Measurements from ENCODE around the gene TIMP3.

TIMP3 gene

DNA sequence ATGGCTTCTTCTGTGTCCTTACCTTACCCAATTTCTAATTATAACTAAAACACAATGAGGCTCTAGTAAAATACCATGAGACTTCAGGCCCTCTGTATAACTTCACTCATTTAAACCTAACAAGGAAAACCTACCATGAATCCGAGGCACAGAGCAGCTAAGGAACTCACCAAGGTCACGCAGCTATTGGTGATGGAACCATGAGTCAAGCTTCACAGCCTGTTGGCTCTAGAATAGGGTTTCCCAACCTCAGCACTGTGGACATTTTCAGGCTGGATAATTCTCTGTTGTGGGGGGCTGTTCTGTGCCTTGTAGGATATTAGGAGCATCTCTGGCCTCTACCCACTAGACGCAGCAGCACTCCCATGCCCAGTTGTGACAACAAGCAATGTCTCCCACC, 75.7 kb downstream of the TIMP3 start:
- Histone ChIP-seq H3F3A (ENCODE audit: insufficient read depth, low read length) (no peaks in the 10 kb centered on the region), H3K27ac (ENCODE audit: low read length) (no peak overlapping the region), H3K4me1 (ENCODE audit: low read length) (no peaks in the 10 kb centered on the region), H4K20me1 (ENCODE audit: insufficient read depth, low read length) (no peaks in the 10 kb centered on the region), H3K9ac (ENCODE audit: low read length) (no peak overlapping the region), H3K4me3 (ENCODE audit: low read length) (no peak overlapping the region), H2AFZ (ENCODE audit: low read length) (no peak overlapping the region), H3K9me3 (replicated peaks; ENCODE audit: insufficient read depth, low read length) (no peaks in the 10 kb centered on the region), H3K4me2 (ENCODE audit: low read depth, low read length) (no peak overlapping the region), H3K36me3 (replicated peaks; ENCODE audit: insufficient read depth, low read length) (no peaks in the 10 kb centered on the region), H3K27me3 (replicated peaks; ENCODE audit: insufficient read depth, low read length) (no peaks in the 10 kb centered on the region), H3K79me2 (ENCODE audit: low read length) (no peaks in the 10 kb centered on the region), H3K9me2 (replicated peaks; ENCODE audit: insufficient read depth, low read length) (no peaks in the 10 kb centered on the region)
- TF ChIP-seq EZH2phosphoT487 (IDR thresholded peaks at IDR 0.05; ENCODE audit: low read length) (no peak), EZH2 (optimal IDR thresholded peaks at IDR 0.05; ENCODE audit: low read depth, low read length) (no peak)
- TF ChIP-seq, protein P1, sequence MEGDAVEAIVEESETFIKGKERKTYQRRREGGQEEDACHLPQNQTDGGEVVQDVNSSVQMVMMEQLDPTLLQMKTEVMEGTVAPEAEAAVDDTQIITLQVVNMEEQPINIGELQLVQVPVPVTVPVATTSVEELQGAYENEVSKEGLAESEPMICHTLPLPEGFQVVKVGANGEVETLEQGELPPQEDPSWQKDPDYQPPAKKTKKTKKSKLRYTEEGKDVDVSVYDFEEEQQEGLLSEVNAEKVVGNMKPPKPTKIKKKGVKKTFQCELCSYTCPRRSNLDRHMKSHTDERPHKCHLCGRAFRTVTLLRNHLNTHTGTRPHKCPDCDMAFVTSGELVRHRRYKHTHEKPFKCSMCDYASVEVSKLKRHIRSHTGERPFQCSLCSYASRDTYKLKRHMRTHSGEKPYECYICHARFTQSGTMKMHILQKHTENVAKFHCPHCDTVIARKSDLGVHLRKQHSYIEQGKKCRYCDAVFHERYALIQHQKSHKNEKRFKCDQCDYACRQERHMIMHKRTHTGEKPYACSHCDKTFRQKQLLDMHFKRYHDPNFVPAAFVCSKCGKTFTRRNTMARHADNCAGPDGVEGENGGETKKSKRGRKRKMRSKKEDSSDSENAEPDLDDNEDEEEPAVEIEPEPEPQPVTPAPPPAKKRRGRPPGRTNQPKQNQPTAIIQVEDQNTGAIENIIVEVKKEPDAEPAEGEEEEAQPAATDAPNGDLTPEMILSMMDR (IDR thresholded peaks at IDR 0.05; ENCODE audit: low read length): no peak
- no peak for DNase-seq

DNA sequence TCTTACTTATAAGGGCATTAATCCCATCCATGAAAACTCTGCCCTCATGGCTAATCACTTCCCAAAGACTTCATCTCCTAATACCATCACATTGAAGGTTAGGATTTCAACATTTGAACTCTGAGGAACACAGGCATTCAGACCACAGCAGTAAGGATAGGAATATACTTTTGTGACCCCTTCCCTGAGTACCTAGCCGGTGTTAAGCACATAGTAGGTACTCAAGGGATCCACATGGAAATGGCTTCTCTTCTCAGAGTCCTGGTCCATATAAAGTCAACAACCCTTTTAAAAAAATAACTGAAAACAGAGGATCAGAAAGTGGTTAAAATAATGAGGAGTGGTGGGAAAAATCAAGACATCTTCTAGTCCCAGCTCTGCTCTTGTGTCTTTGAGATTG, 78.0 kb downstream of the TIMP3 start:
- DNase-seq: no peak
- no peaks in the 10 kb centered on the region for H3K36me3 ChIP-seq (replicated peaks; ENCODE audit: insufficient read depth, low read length)
- no peaks in the 10 kb centered on the region for H4K20me1 ChIP-seq (ENCODE audit: insufficient read depth, low read length)
- H3K9me3 ChIP-seq (replicated peaks; ENCODE audit: insufficient read depth, low read length): no peaks in the 10 kb centered on the region
- no peak overlapping the region for H2AFZ ChIP-seq (ENCODE audit: low read length)
- no peaks in the 10 kb centered on the region for H3K79me2 ChIP-seq (ENCODE audit: low read length)
- H3K4me1 ChIP-seq (ENCODE audit: low read length): no peaks in the 10 kb centered on the region
- H3K4me3 ChIP-seq (ENCODE audit: low read length): no peak overlapping the region
- TF ChIP-seq EZH2phosphoT487 (IDR thresholded peaks at IDR 0.05; ENCODE audit: low read length) (no peak), EZH2 (optimal IDR thresholded peaks at IDR 0.05; ENCODE audit: low read depth, low read length) (no peak)
- TF ChIP-seq, protein P1 (IDR thresholded peaks at IDR 0.05; ENCODE audit: low read length): no peak
- H3K9me2 ChIP-seq (replicated peaks; ENCODE audit: insufficient read depth, low read length): no peaks in the 10 kb centered on the region
- no peaks in the 10 kb centered on the region for H3F3A ChIP-seq (ENCODE audit: insufficient read depth, low read length)
- no peak overlapping the region for H3K27ac ChIP-seq (ENCODE audit: low read length)
- H3K9ac ChIP-seq (ENCODE audit: low read length): no peak overlapping the region
- no peak overlapping the region for H3K4me2 ChIP-seq (ENCODE audit: low read depth, low read length)
- no peaks in the 10 kb centered on the region for H3K27me3 ChIP-seq (replicated peaks; ENCODE audit: insufficient read depth, low read length)

DNA sequence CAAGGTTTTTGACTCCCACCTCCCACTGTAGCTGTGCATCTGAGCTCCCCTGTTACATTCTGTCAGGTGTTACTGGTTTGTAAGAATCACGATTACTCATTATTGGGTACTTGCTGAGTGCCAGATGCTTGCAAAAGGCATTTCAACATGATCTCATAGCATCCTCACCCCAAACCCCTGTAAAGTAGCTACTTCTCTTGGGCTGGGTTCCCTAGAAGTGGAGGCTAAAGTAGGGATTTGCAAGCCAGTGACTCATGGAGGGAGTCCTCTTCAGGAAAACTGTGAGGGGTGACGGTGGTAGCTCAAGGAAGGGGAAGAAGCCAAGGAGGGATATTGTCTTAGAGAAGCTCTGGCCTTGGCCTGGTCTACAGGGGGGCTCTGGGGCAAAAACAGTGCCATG, 78.6 kb downstream of the TIMP3 start:
- Histone ChIP-seq H4K20me1 (ENCODE audit: insufficient read depth, low read length) (no peaks in the 10 kb centered on the region), H2AFZ (ENCODE audit: low read length) (no peak overlapping the region), H3K79me2 (ENCODE audit: low read length) (no peaks in the 10 kb centered on the region), H3K9me3 (replicated peaks; ENCODE audit: insufficient read depth, low read length) (no peaks in the 10 kb centered on the region), H3F3A (ENCODE audit: insufficient read depth, low read length) (no peaks in the 10 kb centered on the region), H3K9ac (ENCODE audit: low read length) (no peak overlapping the region), H3K4me3 (ENCODE audit: low read length) (no peak overlapping the region), H3K9me2 (replicated peaks; ENCODE audit: insufficient read depth, low read length) (no peaks in the 10 kb centered on the region), H3K4me2 (ENCODE audit: low read depth, low read length) (no peak overlapping the region), H3K4me1 (ENCODE audit: low read length) (no peaks in the 10 kb centered on the region), H3K36me3 (replicated peaks; ENCODE audit: insufficient read depth, low read length) (no peaks in the 10 kb centered on the region), H3K27ac (ENCODE audit: low read length) (no peak overlapping the region), H3K27me3 (replicated peaks; ENCODE audit: insufficient read depth, low read length) (no peaks in the 10 kb centered on the region)
- no peak for DNase-seq
- TF ChIP-seq, protein P1 (IDR thresholded peaks at IDR 0.05; ENCODE audit: low read length): no peak

DNA sequence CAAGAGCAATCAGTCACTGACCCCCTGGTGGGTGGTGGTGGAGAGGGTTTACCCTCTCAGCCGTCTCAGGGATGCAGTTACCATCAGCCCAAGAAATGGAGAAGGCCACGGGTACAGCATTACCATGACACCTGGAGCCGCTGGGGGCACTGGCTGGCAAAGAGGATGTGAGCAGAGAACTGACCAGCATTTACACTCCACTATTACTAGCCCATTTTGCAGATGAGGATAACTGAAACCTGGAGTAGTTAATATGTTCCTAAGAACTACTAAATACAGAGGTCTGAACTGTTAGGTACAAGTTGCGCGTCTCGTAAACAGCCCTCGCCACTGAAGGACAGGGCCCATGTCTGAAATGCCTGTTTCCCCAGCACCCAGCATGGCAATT, 79.0 kb downstream of the TIMP3 start:
- no peaks in the 10 kb centered on the region for H3F3A ChIP-seq (ENCODE audit: insufficient read depth, low read length)
- TF ChIP-seq, protein P1 (IDR thresholded peaks at IDR 0.05; ENCODE audit: low read length): no peak
- TF ChIP-seq EZH2phosphoT487 (IDR thresholded peaks at IDR 0.05; ENCODE audit: low read length) (no peak), EZH2 (optimal IDR thresholded peaks at IDR 0.05; ENCODE audit: low read depth, low read length) (no peak)
- H3K4me1 ChIP-seq (ENCODE audit: low read length): no peaks in the 10 kb centered on the region
- H3K27me3 ChIP-seq (replicated peaks; ENCODE audit: insufficient read depth, low read length): no peaks in the 10 kb centered on the region
- H3K79me2 ChIP-seq (ENCODE audit: low read length): no peaks in the 10 kb centered on the region
- no peaks in the 10 kb centered on the region for H3K9me2 ChIP-seq (replicated peaks; ENCODE audit: insufficient read depth, low read length)
- H3K9me3 ChIP-seq (replicated peaks; ENCODE audit: insufficient read depth, low read length): no peaks in the 10 kb centered on the region
- no peaks in the 10 kb centered on the region for H4K20me1 ChIP-seq (ENCODE audit: insufficient read depth, low read length)
- no peak for DNase-seq
- no peak overlapping the region for H3K4me3 ChIP-seq (ENCODE audit: low read length)
- no peak overlapping the region for H3K27ac ChIP-seq (ENCODE audit: low read length)
- no peak overlapping the region for H3K9ac ChIP-seq (ENCODE audit: low read length)
- no peaks in the 10 kb centered on the region for H3K36me3 ChIP-seq (replicated peaks; ENCODE audit: insufficient read depth, low read length)
- H3K4me2 ChIP-seq (ENCODE audit: low read depth, low read length): no peak overlapping the region
- no peak overlapping the region for H2AFZ ChIP-seq (ENCODE audit: low read length)

Data from MM.1S (cell line).